H54 (cell line): ENCODE measurements around the gene ARMS2.

Experiments used
- DNase-seq: peaks from one replicate; pipeline ENCODE4 v3.0.0; 2011; ENCODE audit warnings: low spot score, mixed read lengths; ENCODE audit not compliant: insufficient read length
- FAIRE-seq: peaks from 3 replicates; lab custom pipeline; 2011; peaks lifted over from hg19 to GRCh38; lab: Jason Lieb, UNC
- POLR2A ChIP-seq: IDR thresholded peaks from 2 replicates; pipeline ENCODE4 v1.6.1; 2011; ENCODE audit warnings: low read depth, mild to moderate bottlenecking, low read length

ARMS2 gene

DNA sequence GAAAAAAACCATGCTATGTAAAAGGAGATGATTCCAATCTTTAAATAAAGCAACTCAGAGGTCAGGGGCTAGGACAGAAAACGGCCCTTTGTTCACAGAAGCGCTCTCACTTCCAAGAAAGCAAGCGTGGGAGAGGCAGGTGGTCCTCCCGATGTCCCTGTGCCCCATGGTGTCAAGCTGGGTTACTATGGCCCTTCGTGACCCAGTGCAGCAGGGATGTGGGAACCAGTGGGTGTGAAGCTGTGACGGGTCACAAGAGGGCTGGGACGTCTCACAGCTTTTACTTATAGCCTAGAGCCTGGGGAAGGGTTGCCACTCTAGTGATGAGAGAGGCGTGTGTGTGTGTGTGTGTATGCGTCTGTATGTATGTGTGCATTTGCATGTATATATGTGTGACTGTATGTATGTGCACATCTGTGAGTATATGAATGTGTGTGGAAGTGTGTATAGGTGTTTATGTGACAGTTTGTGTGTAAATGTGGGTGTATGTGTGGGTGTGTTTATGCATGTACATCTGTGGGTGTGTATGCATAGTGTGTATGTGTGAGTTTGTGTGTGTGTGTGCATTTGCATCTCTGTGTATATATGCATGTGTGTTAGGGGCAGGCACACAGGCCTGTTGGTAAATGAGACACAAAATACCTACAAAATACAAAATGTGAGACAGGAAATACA is 32.1 kb downstream of the ARMS2 start:
- no peak for TF ChIP-seq POLR2A
- no peak for DNase-seq
- no peak for FAIRE-seq

DNA sequence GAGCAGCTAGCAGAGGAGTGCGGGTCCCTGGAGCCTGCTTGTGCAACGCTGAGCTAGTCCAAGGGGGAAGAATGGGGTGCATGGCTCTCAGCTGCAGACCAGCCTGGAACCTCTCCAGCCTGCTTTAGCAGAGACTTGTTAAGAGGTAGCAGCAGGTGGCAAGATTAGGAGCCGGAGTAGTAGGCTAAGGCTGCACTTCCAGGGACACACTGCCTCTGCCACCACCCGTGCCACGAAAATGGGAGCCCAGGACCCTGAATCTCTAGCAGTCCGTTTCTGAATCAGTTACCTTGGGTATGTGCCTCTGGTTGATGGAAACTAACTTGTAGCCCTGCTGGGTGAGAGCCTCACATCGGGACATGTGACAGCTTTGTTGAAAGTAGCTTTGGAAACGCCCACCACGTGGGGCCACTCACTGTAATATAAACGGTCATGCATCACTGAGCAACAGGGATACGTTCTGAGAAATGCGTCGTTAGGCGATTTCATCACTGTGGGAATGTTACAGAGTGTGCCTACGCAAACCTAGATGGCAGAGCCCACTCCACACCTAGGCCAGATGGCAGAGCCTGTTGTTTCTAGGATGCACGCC is 32.8 kb downstream of the ARMS2 start:
- FAIRE-seq (no peak), DNase-seq (no peak)
- TF ChIP-seq POLR2A = no peak

DNA sequence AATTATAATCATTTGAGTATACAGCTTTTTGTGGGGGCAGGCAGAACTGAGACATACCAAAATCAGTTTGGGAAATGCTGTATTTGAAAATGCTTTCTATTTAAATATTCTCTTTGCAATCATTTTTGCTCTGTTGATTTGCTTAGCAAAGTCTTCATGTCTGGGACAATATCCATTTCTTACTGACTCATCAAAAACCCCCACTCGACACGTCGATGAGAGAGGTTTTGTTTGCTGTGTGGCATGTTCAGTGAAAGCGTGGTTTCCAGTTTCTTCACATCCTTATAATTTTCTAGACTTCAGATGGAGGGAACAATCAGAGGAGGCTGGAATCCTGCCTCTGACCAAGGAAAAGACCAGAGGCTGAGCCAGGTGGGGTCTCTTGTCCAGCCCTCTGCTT is 35.8 kb downstream of the ARMS2 start:
- no peak for TF ChIP-seq POLR2A
- DNase-seq (no peak), FAIRE-seq (no peak)

DNA sequence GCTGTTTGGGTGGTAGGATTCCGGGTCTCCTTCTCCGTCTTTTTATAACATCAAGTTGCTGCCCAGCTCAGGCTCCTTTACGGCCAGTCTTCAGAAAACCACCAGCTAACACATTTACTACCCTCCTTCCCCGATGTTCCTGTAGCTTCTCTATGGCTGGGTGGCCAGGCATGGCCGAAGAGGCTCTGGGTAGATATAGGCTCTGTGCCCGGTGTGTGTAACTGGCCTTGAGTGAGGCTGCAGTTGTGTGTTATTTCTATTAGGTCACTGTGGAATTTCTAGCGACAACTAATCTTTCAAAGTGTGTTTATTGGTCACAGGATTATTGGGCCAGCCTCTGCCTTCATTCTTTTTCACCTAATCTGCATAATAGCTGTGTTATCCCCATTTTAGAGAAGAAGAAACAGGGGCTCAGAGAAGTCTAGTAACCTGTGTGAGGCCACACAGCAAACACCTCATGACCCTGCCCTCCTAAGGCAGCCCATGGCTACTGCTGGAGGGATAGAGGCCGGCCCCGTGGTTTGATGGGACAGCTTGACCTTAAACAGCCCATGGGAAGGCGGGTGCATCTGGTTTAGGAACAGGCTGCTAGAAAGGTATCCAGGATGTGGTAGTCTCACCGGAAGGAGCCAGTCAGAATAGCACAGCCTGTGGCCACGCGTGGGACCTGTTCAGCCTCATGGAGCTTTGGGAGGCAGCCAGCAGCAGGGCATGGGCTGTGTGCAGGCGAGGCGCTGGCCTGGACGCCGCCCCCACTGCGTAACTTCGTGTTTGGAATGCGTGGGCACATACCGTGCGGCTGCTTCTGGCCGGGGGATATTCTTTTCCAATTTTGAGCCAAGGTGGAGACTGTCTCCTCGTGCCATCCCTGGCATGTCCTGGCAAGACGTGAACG is 36.6 kb downstream of the ARMS2 start:
- no peak for TF ChIP-seq POLR2A
- FAIRE-seq = no peak
- no peak for DNase-seq

DNA sequence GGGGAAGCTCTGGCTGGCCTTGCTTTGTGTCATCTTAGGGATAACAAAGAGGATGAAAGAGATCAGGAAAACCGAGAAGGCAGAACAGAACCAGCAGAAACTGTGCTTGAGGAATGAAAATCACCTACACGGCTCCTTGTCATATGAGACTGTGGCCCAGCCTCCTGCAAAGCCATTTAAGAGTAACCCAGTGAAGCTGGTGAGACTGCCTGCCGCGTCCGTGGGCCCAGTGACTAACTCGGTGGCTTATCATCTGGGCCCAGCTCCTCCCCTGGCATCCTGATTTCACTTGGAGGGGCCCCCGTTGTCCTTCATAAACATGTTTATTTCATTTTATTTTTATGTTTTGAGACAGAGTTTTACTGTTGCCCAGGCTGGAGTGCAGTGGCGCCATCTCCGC is 37.6 kb downstream of the ARMS2 start:
- FAIRE-seq (no peak), DNase-seq (no peak)
- TF ChIP-seq POLR2A = no peak

DNA sequence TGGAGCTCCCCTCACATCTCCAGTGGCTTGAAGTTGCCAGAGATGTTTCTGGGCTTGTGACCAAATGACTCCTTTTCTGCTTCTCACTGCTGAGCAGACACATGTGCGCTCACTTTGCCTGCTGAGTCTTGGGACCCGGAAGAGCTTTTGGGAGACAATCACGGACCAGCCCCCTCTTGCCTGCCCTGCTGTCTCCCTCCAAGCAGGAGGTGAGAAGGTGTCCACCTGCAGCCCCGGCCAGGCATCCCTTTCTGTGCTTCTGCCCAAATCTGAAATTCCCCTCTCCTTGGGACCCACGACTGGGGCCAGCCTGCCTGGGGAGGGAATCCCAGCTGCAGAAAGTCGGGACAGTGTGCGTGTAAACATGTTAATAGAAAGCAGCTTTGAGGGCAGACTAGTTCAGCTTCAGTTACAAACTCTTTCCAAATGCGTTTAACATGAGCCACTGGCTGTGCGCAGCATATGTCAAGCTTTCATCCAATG is 38.6 kb downstream of the ARMS2 start:
- TF ChIP-seq POLR2A = no peak
- FAIRE-seq (no peak), DNase-seq (no peak)

DNA sequence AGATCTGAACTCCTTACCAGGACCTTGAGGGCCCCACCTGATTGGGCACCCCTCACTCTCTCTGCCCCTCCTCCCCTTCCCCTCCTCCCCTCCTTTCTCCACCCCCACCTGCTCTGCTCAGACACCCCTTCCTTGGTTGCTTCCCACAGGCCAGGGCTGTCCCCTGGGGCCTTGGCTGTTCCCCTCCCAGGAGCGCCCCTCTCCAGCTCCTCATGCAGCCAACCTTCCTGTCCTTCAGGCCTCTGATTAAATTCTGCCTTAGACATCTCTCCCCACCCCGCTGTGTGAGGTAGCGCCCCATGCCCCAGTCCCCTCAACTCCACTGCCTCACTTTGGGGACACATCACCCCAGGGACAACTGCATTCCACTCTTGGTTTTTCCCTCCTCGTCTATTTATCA is 39.3 kb downstream of the ARMS2 start:
- no peak for FAIRE-seq
- no peak for TF ChIP-seq POLR2A

DNA sequence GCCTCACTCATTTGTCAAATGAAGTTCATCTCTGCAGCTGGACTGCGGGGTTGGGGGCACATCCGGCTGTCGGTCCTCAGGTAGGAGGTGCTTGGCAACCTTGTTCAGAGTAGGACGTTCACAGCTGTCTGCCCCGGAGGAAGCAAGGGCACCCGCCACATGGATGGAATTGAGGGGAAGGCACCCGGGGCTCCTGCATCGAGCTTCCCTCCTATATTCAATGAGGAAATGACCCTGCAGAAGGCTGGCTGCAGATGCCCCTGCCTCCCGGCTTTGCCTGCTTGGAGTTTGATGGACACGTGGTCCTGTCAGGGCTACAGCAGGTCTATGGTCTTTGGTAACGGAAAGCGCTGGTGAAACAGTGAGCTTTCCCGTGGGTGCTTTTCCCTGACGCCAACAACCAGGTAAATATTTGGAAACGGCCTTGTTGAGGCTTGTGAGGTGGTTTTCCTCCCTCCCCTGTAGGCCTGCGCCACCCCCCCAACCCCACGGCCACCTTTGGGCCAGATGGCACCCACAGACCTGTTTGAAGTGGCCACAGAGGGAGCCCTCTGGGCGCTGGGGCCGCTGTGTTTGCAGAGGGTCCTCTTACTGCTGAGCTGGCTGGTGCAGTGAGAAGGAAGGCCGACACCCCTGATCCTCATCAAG is 39.8 kb downstream of the ARMS2 start:
- DNase-seq (no peak), FAIRE-seq (no peak)
- no peak for TF ChIP-seq POLR2A

More for the DNA sequence above, 39.3 kb downstream of the ARMS2 start:
- no peak for DNase-seq

DNA sequence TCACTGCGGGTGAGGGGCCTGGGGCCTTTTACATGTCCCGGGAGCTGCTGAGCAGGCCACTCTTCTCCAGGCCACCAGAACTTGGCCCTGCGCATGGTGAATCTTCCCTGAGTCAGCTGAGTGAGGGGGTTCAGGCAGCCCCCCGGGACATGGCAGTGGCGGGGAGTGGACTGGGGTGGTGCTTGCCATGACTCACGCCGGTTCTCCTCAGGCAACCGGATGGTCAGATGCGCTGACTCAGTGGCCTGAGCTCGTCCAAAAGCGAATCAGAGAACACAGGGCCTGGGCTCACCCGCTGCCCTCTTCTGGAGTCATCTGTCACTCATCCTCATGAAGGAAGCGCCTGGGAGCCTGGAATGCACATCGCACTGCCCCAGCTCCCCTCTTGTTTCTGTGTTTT is 40.4 kb downstream of the ARMS2 start:
- TF ChIP-seq POLR2A = no peak
- peak; percentile 48 for FAIRE-seq
- peak; percentile 69 for DNase-seq

DNA sequence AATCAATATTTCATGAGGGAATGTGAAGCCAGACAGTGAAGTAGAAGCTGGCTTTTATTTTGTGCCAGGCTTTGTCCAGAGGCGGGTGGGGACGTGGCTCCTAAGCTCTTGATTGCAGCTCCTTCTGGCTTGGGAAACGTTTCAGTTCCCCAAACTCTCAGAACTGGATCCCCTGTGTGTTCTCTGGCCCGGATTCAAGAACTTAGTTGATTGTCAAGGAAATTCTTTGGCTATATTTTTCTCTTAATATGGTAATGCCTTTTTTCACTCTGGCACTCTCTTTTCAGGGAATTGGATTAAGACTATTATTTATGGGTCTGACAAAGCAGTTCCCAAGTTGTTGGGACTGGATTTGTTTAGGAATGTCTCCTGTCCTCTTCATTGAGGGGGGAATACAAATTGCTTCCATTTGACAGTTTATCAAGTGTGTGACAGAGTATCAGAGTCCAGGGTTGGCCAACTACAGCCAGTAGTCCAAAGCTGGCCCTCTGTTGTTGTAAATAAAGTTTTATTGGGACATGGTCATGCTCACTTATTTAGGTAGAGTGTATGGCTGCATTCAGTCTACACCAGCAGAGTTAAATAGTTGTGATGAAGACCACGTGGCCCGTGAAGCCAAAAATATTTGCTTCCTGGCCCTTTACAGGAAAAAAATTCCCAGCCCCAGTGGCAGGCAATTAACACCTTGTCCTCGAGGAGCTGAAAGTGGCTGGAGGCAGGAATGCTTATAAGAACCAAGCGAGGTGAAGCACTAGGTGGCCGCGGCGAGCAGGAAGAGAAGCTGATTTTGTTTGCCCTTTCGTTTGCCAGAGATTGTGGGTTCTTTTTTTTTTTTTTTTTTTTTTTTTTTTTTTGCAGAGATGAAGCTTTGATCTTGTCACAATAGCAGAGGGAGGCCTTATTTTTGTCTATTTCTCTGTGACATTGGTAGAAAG is 41.2 kb downstream of the ARMS2 start:
- FAIRE-seq (no peak), DNase-seq (no peak)
- TF ChIP-seq POLR2A = no peak

DNA sequence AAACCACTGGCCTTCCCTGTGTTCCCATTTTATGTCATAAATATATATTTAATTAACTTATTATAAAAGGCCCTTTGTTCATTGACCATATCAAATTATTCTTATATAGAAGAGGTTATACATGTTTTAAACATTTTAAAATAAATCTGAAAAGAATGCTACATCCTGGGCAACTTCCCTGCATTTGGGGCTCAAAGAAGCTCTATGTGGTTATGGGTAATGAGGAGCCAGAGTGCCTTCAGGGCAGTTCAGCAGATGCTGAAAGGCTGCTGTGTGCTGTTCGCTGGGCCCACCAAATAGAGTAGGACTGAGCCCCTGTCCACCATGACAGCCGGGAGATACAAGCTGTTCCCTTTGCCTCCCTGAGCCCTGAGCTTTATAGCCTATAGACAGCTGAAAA is 42.8 kb downstream of the ARMS2 start:
- no peak for DNase-seq
- no peak for FAIRE-seq

DNA sequence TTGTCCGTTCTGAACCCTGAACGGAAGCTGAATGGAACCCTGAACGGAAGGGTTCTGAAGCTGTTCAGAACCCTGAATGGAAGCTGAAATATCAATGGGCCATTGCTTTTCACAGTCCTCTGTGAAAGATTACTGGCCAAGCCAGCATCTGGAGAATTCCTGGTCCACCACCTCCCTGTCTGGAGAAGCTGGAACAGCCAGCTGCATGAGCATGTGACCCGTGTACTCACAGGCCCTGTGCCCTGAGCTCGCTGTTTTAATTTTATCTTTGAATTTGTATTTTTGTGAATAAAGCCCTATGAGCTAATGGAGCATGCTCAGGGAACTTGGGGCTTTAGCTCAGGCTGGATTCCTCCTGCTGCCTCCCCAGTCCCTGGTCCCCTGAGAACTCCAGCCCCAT is 44.1 kb downstream of the ARMS2 start:
- no peak for DNase-seq

More for the DNA sequence above, 42.8 kb downstream of the ARMS2 start:
- TF ChIP-seq POLR2A = no peak

DNA sequence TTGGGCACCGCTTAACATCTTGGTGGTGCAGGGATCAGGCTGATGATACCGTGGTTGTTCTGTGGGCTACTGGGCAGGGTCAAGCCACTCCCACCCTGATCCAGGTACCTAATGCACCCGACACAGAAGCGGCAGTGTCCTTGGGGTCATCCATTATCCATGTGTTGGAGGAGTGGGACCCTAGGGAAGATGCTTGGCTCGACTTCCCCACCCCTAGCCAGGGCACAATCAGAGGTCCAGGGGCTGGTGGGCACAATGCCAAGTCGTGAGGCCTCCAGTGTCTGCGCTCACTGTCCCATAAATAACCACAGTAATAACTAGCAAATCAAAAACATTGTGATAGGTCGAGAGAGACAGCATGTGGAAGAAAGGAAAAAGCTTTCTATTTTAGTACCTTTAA is 44.6 kb downstream of the ARMS2 start:
- DNase-seq = no peak
- no peak for FAIRE-seq
- no peak for TF ChIP-seq POLR2A

More for the DNA sequence above, 44.1 kb downstream of the ARMS2 start:
- no peak for FAIRE-seq
- no peak for TF ChIP-seq POLR2A
